DMS 273 (cell line): ENCODE data around the gene ARID5B.

Experiments used
- DNase-seq: peaks from one replicate; lab custom pipeline; 2025; ENCODE audit not compliant: unreplicated experiment; lab: John Stamatoyannopoulos, UW

The ARID5B gene

DNA sequence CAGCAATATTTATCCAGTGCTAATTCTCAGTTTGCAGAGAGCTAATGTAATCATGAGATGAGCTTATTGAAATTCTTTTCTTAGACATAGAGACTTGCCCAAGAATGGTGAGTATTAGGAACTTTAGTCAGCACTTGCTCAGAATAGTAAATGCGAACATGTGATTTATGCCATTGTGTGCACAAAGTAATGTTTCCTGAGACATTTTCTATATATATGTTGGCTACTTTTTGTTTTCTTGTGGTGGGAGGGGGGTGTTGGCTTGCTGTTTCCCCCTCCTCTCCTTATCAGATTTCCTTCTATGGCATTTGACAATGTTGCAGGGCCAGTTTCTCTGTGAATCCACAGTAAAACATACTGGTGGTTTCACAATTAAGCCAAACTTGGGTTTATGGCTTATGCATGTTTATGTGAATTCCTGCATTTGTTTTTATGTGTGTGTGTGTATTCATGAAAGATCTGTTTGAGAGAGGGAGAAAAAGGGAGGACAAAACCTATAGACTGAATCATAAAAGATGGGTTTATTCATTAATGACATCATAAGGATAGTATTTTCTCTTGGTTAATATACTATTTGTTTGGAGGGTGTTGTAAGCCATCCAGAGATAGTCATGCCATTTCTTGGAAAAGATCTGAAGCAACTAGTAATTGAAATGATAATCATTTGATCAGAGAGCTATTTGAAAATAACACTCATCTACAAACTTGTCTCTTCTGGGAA, 36.3 kb downstream of the ARID5B start:
- DNase-seq, result no peak

DNA sequence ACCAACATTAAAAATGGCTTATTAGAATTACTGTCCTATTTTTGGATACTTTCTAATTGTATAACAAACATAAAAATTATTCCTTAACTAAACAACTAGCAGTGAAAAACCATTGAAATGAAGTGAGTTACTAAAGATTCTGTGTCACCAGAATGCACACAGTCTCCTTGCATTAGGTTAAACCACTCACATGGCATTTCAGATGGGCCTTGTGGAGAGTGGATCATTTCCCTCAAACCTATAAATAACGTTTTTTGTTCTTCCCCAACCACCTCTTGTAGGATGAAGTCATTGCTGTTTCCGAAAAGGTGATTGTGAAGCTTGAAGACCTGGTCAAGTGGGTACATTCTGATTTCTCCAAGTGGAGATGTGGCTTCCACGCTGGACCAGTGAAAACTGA, 38.4 kb downstream of the ARID5B start:
- no peak for DNase-seq

DNA sequence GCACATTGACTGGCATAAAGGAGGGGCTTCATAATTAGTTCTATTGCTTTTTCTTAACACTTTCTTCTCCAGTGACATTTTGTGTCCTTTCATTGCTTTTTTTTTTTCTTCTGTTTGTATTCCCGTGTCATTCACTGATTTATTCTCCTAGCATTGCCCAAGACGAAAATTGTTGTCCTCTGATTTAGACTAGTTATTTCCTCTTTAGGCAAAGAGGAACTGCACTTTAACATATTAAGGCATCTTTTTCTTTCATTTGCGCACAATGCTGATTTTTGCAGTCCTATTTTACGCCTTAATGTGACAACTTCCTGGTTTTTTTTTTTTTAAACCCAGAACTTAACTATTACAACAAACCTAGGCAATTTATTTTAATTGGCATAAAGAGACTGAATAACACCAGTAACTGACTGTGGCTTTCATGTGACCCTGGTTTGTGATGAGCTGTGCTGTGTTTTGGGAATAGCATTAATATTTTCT, 39.7 kb downstream of the ARID5B start:
- DNase-seq, result no peak

DNA sequence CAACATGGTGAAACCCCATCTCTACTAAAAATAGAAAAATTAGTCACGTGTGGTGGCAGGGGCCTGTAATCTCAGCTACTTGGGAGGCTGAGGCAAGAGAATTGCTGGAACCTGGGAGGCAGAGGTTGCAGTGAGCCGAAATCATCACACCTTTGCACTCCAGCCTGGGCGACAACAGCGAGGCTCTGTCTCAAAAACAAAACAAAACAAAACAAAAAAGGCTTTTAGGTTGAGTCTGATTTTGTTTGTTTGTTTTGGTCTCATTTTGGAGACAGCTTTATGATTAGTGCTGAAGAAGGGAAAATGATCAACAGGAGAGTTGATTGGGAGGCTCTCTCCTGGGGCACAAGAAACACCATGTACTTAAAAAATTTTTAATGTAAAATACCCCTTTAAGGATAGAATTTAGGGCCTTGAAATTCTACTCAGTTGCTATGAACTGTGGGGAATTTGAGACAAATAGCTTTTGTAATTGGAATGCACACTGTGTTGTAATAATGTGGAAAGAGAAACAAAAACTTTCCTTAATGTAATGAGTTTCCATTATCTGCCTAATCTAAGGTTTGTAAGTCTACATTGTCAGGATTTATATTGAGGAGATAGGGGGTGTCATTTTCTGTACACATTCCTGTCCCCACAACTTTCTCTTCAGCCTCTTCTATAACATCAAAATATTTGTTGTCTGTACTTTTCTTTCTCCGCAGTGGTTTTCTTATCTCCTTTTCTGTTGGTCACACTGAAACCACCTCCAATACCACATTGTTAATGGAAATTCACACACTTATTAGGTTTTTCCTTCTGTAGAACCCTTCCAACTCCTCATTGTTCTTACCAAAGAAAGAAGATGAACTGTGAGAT, 41.3 kb downstream of the ARID5B start:
- DNase-seq, result no peak

DNA sequence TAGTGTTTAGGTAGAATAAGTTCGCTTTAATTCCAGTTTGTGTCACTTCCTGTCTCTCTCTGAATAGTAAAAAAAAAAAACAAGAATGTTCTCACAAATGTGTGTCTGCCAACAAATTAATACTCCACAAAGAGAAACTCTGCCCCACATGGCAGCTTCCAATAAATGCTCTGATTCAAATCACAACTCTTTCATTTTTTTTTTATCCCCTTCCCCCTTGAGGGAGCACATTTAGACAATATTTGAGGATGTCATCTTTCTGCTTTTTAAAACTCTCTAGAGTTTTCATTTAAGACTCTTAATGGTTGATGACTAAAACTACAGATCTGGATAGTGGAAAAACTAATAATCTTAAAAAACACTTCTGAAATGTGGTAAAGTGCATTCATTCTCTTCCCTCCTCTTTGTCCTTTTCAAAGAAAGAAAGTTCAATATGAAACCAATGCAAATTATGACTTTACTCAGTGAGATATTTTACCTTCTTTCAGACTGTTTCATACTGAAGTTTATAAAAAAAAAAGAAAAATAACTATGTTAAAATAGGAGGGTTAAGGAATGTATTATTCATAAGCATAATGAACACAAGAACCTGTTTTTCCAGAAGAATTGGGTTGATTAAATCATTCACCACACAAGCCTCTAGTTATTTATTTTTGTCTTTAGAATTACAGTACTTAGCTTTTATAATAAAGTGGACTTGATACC, 42.3 kb downstream of the ARID5B start:
- peak; percentile 1 for DNase-seq

DNA sequence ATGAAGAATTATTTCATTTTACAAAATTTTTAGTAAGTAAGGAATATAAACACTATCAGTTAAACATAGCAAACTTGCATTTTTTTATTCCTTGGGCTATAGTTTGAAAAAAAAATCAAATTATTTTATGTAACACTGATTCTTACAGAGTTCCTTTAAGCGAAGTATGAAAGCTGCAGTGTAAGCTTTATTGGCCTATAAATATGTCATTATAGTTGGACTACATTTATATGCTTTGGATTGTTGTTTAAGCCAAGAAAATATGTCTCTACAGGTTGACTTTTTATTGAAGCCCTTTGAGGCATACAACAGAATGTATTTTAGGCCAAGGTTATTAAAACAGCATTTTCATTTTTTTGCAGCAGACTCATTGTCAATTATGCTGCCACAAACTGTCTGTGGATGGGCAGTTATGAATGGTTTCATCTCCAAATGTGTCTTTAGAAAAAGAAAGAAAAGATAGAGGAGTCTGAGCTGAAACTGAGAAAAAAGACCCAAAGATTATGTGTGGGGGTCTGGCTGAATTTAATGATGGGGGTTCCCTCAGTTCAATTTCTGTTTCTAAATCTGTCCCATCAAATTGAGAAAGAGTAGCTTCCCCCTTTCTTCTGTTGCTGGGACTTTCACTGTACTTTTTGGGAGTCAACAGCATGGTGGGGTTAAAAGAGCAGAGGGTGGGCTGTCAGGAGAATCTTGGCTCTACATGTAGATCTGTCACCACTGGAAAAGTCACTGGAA, 43.1 kb downstream of the ARID5B start:
- no peak for DNase-seq

DNA sequence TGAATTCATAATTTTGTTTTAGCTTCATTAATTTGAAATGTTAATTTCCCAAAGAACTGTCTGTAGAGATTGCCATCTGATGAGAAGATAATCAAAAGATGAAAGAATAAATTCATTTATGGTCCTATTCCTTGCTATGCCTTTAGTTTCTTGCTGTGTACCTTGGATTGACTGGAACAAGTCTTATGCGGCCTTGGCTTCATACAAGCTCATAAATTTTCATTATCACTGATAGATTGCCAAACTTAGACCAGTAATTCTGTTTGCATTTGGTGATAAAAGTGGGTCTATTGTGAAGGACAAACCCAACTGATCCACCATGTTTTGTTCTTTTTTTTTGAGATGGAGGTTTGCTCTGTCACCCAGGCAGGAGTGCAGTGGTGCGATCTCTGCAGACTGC, 48.2 kb downstream of the ARID5B start:
- DNase-seq, result no peak

DNA sequence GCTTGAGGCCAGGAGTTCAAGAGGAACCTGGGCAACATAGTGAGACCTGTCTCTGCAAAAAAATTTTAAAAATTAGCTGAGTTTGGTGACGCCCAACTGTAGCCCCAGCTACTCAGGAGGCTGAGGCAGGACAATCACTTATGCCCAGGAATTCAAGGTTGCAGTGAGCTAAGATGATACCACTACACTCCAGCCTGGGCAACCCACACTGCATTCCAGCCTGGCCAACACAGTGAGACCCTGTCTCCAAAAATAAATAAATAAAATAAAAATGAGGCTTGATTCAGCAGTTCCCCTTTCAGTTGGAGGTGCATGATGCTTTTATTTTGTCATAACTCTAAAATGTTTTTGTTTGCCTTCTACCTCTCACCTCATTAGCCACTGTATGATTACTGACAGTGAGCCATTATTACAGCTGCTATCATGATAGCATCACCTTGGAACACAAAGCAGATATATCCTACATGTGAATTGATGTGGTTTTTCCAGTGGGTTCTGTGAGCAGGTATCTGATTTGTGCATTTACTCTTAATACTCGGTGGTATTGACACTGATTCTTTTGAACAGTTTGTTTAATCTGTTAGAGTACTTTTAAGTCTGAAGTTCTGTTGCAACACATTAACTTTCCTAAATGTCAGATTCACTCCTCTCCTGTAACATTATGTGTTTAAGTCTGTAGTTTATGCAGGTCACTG, 49.1 kb downstream of the ARID5B start:
- DNase-seq, result no peak

DNA sequence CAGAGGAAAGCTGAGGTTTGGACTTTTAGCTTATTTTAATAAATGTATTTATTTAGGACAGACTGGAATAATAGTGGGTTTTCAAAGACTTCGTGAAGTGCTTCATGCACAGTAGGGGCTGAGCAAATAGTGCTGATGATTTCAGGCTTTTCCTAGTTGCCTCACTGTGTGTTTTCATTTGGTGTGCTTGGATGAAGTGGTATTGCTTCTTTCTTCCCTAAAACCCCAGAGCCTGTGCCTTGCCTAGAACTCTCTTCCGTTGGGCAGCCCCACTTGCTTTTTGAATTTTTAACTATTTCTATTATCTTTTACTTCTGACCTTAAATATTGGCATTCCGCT, 49.6 kb downstream of the ARID5B start:
- no peak for DNase-seq

DNA sequence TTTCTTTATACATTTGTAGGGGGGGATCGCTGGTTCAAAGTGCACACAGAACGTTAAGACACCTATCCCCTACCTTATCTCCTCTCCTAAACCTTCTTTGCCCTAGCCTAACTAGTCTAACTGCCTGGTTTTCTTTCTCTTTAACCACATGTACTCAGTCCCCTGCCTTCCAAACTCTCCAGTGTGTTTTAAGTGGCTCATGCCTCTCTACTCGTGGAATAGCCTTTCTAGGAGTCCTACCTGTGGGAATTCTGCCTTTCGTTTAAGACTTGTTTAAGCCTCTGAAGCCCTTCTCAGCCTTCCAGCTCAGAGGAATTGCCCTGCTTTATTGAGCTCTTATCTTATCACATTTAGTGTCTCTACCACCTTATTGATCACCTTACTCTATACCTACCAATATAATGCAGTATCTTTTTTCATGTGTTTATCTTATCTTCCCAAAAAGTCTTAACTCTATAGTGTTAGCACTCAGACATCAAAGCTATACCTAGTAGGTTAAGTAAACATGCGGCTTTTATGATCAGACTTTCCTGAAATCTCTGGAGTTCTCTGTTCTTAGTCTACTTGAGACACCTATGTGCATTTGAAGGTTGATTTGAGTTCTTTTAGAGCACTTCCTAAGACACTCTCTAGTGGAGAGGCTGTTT, 50.7 kb downstream of the ARID5B start:
- no peak for DNase-seq

DNA sequence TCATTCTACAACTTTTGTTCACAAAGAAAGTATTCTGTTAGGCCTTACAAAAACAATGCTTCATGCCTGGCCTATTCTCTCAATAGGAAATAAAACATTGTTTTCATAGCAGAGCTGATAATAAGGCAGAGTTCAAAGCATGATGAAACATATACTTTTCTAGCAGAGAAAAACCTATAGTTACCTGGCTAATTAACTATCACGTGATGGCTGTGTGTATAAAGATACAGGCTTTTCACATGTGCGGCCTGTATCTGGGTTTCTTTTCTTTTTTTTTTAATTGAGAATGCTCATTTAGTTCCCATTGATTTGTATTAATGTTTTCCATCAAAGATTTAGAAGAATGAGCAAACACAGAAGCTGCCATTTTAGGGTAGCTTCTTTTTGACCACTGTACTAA, 51.7 kb downstream of the ARID5B start:
- no peak for DNase-seq

DNA sequence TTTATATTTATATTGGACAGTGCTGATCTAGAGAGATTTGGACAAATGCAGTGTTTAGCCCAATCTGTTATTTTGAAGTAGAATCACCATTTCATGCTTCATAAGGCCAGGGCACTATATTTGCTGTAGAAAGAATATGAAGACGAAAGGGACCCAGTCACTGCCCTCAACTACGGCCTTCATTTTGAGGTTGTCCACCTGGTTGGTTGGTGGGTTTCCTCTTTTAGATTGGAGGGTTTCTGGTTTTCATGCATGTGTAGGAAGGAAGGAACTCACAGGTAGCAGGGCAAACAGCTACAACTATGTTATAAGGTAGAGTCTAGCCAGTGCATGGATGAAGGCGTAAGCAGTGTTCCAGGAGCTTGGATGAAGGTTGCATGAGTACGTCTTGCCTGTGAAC, 56.3 kb downstream of the ARID5B start:
- no peak for DNase-seq

DNA sequence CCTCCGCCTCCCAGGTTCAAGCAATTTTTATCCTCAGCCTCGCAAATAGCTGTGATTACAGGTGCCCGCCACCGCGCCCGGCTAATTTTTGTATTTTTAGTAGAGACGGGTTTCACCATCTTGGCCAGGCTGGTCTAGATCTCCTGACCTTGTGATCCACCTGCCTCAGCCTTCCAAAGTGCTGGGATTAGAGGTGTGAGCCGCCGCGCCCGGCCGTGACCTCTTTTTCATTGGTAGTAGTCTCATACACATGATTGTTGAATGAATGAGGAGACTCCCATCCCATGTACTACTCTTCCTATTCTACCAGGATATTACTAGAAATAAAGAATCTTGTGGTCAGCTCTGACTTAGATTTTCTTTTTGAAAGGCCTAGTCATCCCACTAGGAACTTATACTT, 56.8 kb downstream of the ARID5B start:
- no peak for DNase-seq

DNA sequence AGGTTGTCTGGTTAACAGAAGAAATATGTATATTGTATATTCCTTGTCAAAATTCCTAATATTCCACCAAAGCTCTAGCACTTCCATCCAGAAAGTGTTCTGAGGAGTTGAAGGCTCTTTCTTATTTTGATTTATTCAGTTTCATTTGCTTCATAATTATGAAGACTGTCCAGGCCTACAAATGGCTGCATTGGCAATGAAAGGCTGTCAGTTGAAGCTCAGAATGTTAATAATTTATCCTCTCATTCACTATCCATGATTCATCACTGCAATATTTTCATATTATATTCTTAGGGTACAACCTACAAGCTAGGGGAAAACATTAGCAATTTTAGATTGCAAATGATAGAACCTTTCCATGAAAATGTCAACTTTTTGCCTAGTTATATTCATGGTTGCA, 57.3 kb downstream of the ARID5B start:
- no peak for DNase-seq

DNA sequence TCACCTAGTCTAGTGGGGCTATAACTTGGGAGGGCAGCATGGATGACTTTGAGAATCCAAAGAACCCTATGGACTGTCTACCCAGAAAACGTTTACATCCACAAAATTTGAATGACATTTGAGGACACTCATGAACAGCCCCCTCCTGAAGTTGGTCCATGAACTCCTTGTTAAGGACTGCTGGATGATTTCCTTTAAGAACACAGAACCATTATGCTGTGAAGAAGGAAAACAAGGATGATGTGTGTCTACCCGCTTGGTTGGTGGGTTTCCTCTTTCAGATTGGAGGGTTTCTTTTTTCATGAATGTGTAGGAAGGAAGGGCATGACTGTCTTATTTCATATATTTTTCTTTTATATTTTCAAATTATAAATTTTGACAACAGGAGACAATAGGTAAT, 58.3 kb downstream of the ARID5B start:
- DNase-seq, result no peak

DNA sequence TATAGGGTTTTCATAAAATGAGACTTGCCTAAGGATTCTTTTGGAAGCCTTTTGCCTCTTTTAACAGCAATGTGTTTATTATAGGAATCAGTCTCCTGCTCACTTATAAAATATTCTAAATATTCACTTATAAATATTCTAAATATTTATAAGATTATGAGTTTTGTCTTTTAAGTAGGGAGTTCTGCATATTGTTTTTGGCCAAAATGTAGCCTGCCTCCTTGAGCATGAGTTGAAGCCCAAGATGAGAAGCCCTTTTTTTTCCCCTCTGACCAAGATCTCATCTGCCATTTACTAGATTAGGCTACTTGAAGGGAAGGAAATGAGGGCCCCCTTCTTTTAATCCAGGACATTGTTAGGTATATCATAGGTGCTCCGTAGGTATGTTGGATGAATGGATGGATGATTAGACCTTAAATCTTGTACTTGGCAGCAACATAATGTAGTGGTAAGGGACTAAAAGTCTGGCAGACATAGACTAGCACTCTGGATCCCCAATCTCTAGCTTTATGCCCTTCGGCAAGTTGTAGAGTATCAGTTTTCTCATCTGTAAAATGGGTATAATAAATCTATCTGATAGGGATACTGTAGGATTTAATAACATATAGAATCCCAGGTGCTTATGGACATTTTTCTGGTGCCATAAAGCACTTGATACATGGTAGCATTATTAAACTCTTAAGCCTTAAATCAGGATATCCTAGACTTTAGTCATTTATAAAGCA, 59.1 kb downstream of the ARID5B start:
- DNase-seq, result no peak

DNA sequence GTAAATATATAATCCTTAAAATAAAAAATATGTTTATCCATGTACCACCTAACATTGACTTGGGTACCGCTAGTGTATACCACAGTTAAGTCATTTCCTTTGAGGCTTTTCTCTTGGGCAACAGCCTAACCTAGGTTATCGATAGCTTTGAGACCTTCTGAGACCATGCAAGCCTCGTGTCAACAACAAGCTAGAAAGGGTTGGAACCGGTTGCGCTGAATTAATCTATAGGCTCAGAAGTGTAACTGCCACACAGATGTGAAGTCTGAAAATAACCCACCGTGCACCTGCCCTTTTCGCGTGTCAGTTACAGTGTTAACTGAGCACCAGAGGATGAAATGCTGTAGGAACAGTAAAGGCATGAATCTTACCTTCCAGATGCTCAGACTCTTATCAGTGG, 59.8 kb downstream of the ARID5B start:
- DNase-seq, result no peak

DNA sequence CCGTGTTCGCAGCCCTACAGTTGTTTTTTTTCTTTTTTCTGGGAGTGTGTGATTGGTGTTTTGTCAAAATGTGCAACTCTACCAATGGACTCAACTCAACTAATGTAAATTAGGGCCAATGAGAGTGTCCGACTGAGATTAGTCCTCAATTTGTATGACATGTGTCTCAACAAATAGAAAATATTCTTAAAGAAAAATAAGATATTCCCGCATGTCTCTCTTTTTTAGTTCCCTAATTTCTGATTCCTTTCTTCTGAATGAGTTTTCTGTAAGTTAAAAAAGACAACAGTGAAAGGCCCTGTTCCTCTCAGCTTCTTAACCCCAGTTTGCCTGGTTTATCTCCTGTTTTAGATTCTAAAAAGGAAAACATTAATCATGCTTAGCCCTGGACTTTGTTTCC, 61.5 kb downstream of the ARID5B start:
- no peak for DNase-seq

DNA sequence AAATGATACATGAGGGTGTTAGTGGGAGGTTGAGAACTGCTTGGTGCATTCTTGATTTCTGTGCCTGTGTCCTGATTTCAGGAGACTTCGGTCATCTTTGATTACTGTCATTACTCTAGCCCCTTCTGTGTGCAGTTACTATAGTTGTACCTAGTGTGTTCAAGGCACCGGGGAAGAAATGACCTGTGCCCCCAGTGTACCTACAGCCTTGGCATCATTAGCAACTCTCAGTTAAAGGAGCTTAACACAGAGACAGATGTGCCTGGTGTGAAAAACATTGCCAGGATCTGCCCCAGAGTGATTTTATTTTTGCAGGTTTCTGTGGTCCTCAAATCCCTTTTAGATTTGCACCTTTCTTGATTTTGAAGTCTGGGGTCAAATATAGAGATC, 62.2 kb downstream of the ARID5B start:
- DNase-seq, result no peak
